C4-2B (cell line): ENCODE data around the gene CEACAM3.

Experiments used
- ZFX ChIP-seq: fragments of 450-650 bp; IDR thresholded peaks from 2 replicates; pipeline ENCODE4 v1.6.1; 2017
- TF ChIP-seq, protein P1 (sequence below): fragments of 450-650 bp; conservative IDR thresholded peaks from 2 replicates; pipeline ENCODE4 v1.5.1; 2017; ENCODE audit warnings: mild to moderate bottlenecking

DNA sequence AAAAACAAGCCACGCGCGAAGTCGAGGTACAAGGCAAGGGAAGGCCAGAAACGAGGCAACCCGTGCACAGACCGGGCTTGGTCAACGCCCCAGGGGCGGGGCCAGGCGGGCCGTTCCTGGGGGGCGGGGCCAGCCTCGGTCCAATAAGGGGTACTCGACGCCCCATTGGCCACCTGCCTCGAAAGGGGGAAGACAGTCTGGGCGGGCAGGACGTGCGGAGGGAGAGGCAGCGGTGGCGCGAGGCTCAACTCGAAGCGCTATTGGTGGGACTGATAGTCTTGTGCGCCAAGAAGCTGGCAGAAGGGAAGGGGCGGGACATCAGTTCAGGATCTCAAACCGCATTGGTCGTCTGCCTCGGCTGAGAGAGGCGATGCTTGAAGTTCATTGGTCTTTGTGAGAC lies 48.2 kb downstream of the CEACAM3 start, which contains the start of gene LYPD4:
- TF ChIP-seq, protein P1, sequence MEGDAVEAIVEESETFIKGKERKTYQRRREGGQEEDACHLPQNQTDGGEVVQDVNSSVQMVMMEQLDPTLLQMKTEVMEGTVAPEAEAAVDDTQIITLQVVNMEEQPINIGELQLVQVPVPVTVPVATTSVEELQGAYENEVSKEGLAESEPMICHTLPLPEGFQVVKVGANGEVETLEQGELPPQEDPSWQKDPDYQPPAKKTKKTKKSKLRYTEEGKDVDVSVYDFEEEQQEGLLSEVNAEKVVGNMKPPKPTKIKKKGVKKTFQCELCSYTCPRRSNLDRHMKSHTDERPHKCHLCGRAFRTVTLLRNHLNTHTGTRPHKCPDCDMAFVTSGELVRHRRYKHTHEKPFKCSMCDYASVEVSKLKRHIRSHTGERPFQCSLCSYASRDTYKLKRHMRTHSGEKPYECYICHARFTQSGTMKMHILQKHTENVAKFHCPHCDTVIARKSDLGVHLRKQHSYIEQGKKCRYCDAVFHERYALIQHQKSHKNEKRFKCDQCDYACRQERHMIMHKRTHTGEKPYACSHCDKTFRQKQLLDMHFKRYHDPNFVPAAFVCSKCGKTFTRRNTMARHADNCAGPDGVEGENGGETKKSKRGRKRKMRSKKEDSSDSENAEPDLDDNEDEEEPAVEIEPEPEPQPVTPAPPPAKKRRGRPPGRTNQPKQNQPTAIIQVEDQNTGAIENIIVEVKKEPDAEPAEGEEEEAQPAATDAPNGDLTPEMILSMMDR: no peak
- no peak for TF ChIP-seq ZFX
